GM18499 (cell line): ENCODE measurements around the gene PRKAG2.

Experiments used
- ATAC-seq: cut with Tn5 transposase; IDR thresholded peaks from one replicate; pipeline ENCODE4 v1.9.1; 2021; ENCODE audit warnings: moderate number of reproducible peaks; ENCODE audit not compliant: insufficient read depth, unreplicated experiment

PRKAG2 gene

DNA sequence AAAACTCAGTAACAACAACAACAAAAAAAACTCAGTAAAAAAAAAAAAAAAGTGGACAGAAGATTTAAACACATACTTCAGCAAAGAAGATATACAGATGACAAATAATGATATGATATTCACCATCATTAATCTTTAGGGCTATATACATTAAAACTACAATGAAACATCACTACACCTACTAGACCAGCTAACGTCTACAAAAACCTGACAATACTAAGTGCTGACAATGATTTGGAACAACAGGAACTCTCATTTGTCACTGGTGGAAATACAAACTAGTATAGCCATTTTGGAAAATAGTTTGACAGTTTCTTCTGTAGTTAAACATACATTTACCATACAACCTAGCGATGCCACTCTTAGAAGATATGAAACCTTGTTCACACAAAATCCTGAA is 185.5 kb downstream of the PRKAG2 start:
- no peak for ATAC-seq

DNA sequence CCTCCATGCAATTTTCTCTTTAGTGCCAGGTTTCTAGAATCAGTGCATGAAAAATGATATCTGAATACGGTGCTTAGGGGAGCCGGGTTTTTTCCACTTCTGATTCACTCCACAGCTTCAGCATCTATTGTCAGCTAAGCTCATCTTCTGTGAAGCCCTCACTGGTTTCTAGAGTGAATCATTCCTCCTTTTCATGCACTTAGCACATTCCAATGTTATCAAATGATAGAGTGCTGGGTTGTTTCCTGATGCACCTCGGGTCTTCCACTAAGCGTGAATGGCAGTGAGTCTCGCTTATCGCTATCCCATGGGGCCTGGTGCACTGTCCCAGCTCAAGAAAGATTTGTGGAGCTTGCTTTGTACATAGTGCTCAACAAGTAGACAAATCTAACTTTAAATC is 186.3 kb downstream of the PRKAG2 start:
- ATAC-seq, result no peak

DNA sequence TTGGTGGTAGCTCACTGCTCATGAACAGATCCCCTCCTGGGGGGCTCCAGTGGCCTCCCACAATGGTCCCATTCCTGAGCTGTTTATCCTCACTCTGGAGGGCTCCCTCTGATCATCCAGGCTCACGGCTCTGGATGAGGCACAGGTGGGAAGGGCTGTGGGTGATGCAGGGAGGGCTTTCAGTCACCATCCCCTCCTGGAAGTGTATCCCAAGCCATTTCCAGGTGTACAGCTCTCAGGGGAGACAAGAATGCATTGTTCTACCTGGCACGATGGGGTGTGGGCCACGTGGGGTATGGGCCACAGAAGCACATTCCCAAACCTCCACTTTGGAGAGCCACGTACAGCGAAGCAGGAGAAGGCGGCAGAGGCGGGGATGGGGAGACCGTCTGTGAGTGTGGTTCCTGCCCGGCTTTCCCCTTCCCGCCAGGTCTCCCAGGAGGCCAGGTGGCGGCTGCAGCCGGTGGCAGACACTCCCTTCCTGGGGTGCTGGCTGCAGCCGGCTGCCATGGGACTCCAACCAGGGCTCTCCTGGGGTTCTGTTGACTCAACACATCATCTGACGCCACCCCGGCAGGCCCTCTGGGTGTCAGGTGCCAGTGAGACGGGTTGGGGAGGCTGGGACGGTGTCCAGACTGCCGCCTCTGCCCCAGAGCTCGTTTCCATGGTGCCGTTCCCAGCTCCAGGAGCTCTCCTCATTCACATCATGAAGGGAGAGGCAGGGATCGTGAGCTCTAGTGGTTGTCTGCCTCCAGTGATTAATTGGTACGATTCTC is 187.5 kb downstream of the PRKAG2 start:
- ATAC-seq, result no peak

DNA sequence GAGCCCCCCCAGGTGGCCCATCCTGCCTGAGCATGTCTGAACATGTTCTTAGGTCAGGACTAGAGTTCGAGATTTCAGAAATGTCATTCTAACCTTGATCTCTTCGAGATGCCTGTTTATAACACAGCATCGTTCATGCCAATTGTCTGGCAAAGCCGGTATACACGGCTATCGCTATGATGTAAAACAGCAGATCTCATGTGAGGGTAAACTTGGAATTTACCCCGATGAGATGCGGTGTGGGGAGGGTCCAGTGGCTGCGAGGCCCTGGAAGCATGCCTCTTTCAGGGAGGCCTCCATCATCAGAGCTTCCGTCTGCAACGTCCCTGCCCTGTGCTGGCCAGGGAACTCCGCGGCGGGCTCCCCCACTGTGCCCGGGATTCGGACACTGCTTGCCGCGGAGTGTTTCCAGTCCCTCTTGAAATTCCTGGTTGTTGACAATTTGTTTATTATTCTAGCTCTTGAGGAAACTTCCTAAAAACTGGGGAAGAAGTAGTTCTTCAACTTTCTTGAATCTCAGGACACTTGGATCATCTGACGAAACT is 188.6 kb downstream of the PRKAG2 start:
- no peak for ATAC-seq

DNA sequence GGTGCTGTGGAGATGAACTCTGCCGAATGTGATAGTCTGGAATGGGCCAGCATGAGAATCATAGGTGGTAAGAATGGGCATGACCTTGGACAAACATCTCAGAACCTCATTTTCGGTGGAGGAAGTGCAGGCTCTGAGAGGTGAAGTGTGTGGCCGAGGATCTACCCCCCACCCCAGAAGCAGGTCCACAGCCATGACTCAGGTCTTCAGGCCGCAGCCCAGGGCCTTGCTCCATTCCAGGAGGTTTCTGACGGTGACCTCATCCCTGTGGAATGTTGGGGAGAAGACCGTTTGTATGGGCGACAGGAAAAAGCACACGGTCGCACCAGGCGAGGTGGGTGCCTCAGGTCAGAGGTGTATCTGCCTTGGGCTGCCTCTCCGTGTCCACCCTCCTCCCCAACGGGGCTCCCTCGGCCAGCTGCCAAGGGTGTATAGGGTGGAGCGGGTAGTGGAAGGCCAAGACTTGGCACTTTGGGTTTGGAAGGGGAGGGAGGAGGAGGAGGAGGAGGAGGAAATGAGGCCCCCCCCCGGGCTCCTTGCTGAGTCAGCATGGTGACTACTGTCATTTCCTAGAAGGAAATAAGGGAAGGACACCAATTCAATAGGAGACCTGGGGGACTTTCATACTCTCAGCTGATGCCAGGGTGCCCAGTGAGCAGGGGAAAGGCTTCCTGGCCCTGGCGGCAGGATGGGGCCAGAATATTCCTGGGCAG is 189.2 kb downstream of the PRKAG2 start:
- ATAC-seq, result no peak

DNA sequence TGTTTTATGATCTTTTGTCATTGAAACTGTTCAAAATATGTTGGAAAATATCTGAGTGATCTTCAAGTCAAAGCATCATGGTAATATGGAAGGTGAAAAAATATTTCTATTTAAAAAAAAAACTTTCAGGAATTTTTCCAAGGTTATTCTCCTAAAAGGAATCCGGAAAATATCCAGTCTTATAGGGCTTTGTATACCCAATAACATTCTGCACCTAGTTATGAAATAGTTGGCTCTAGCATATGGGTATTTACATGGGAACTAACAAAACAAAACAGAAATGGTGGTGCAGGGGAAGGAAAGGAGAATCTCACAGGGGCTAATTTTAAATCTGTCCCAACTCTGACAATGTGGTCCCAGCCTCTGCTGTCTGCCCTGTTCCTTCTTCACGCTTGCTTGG is 190.1 kb downstream of the PRKAG2 start:
- ATAC-seq, result no peak

DNA sequence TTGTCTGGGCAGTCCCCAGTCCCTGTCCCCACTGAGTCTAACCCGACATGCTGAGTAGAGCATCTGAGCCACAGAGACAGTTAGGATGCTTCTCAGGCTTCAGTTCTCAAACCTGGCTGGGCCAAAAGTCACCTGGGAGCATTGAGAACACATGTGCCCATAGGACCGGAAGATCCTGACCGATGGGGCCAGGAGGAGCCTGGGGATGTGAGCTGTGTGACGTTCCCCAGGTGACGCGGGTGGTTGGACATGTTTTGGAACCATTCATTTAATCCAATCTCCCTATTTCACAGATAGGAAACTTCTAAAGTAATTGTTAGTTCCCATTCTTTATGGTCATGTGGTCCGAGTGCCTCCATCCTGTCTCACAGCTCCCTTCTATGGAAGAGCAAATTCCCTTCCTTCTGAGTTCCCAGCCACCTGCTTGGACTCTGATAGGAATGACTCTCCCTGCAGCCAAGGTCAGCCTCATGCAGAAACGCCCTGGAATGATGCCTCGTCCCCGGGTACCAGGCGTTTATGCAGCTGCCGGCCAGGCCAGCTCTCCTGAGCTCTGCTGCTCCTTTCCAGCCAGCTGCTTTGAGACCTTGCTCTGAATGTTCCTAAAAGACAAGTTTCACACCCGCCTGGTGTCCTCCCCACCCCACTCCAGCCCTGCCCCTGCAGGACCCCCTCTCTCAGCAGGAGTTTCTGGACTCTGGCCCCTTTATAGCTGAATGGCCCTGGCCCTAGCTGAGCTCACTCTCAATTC is 190.7 kb downstream of the PRKAG2 start:
- ATAC-seq, result no peak

GRCh38 chr7:151684408-151685175 is 192.3 kb downstream of the PRKAG2 start:
- no peak for ATAC-seq

GRCh38 chr7:151683615-151684407 is 193.1 kb downstream of the PRKAG2 start:
- no peak for ATAC-seq

- ATAC-seq, result no peak
These were observed 193.9 kb downstream of the PRKAG2 start for GRCh38 chr7:151682831-151683614.

DNA sequence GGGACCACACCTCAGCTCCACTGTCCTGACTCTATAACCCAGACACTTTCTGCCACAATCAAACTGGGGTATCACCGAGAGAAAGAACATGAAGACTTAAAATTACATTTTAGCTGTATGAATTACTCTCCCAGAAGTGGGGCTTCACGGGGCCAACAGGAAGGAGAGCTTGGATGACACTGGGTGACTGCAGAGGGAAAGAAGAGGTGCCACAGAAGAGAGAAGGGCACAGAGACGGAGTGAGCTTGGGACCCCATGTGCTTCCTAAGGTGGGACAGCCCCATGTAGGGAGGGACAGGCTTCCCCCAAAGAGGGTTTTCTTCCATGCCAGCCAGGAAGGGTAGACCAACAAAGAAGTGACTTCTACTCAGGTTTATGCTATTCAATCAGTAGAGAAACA is 195.2 kb downstream of the PRKAG2 start:
- ATAC-seq, result no peak

- ATAC-seq, result no peak
These were observed 196.1 kb downstream of the PRKAG2 start for GRCh38 chr7:151680810-151681209.

GRCh38 chr7:151679881-151680612 is 196.9 kb downstream of the PRKAG2 start:
- no peak for ATAC-seq

GRCh38 chr7:151679071-151679708 is 197.7 kb downstream of the PRKAG2 start:
- no peak for ATAC-seq

- ATAC-seq, result no peak
These were observed 198.7 kb downstream of the PRKAG2 start for GRCh38 chr7:151678227-151678604.

GRCh38 chr7:151677581-151678226 is 199.2 kb downstream of the PRKAG2 start:
- ATAC-seq, result no peak

DNA sequence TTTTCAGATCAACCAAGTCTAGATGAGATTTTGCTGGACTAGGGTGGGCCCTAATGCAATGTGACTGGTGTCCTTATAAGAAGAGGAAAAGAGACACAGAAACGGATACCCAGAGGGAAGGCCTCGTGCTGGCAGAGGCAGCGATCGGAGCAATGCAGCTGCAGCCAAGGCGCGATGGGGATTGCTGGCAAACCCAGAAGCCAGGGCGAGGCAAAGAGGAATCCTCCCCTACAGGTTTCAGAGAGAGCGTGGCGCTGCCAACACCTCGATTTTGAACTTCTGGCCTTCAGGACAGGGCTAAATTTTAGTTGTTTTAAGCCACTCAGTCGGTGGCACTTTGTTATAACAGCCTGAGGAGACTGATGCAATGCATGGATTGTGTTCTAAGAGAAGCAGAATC is 200.2 kb downstream of the PRKAG2 start:
- ATAC-seq, result no peak
